Fibroblast of mammary gland (primary cell): ENCODE measurements around the gene ENPP4.

Source experiments
- DNase-seq: peaks from one replicate; pipeline ENCODE4 v3.0.0-alpha.2; 2010; ENCODE audit warnings: low read depth
- H3K4me3 ChIP-seq: 2 replicates; pipeline ENCODE4 v1.5.1; 2011; ENCODE audit warnings: low read depth, mild to moderate bottlenecking, low read length, moderate library complexity; ENCODE audit not compliant: control insufficient read depth
- TF ChIP-seq, protein P1 (sequence below): conservative IDR thresholded peaks from 2 replicates; pipeline ENCODE4 v1.5.1; 2011; ENCODE audit warnings: low read depth, low read length, inconsistent platforms; ENCODE audit not compliant: control insufficient read depth, insufficient read depth

The ENPP4 gene

DNA sequence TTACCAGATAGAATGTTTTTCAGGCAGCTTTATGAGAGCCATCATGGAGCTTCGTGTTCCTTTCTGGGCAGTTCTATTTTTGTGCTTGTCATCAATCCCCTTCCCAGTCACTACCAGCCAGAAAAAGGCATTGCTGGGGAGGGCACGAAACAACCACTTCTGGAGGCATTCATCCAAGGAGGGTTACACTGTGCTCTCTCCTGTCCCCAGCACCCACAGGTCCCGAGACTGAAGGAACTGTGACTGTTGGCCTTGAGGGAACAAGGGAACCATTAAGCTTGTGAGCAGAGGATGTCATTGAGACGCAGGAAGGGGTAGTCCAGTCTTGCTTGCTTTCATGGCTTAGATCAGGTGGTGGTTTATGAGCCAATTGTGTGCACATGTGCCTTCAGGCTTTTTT lies 61.1 kb downstream of the ENPP4 start:
- TF ChIP-seq, protein P1, sequence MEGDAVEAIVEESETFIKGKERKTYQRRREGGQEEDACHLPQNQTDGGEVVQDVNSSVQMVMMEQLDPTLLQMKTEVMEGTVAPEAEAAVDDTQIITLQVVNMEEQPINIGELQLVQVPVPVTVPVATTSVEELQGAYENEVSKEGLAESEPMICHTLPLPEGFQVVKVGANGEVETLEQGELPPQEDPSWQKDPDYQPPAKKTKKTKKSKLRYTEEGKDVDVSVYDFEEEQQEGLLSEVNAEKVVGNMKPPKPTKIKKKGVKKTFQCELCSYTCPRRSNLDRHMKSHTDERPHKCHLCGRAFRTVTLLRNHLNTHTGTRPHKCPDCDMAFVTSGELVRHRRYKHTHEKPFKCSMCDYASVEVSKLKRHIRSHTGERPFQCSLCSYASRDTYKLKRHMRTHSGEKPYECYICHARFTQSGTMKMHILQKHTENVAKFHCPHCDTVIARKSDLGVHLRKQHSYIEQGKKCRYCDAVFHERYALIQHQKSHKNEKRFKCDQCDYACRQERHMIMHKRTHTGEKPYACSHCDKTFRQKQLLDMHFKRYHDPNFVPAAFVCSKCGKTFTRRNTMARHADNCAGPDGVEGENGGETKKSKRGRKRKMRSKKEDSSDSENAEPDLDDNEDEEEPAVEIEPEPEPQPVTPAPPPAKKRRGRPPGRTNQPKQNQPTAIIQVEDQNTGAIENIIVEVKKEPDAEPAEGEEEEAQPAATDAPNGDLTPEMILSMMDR, result no peak
- no peak overlapping the region for H3K4me3 ChIP-seq
- no peak for DNase-seq

DNA sequence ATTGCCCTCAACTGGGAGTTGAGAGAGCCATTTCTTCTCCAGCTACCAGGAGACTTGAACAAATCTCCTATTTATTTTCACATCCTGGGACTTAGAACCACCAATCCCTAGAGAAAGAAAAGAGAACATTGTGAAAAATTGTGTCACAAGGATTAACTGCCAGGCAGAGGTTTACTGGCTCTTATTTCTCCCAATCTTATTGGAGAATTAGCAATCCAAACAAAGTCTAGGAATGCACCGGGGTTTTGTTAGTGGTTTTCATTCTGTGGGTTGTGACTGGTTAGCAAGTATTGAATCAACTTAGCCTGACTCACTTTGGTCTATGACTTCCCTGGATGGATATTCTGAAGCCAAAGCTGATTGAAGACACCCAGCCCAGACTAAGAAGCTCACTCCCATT lies 62.2 kb downstream of the ENPP4 start:
- TF ChIP-seq, protein P1, result no peak
- H3K4me3 ChIP-seq, result no peak overlapping the region
- DNase-seq, result peak; percentile 97
